BLaER1 (cell line): ENCODE measurements around the gene LGR6.
"Not testable (repeated sequence)": the region's sequence is repeated elsewhere in the genome, so short reads cannot be mapped to it uniquely, and the experiment has no call there.

Experiments used
- H3K27ac ChIP-seq: shearing (Covaris generic); formaldehyde crosslinking; 2 replicates; pipeline ENCODE4 v1.8.1; 2022
- H3K27me3 ChIP-seq: shearing (Covaris generic); formaldehyde crosslinking; 2 replicates; pipeline ENCODE4 v1.8.1; 2022
- H3K36me3 ChIP-seq: shearing (Covaris generic); formaldehyde crosslinking; 2 replicates; pipeline ENCODE4 v1.8.1; 2022
- H3K4me1 ChIP-seq: shearing (Covaris generic); formaldehyde crosslinking; 2 replicates; pipeline ENCODE4 v1.8.1; 2022
- H3K4me2 ChIP-seq: shearing (Covaris generic); formaldehyde crosslinking; 2 replicates; pipeline ENCODE4 v1.8.1; 2022
- H3K4me3 ChIP-seq: shearing (Covaris generic); formaldehyde crosslinking; 2 replicates; pipeline ENCODE4 v1.8.1; 2022
- H3K9ac ChIP-seq: shearing (Covaris generic); formaldehyde crosslinking; 2 replicates; pipeline ENCODE4 v1.8.1; 2022
- H3K9me3 ChIP-seq: shearing (Covaris generic); formaldehyde crosslinking; 2 replicates; pipeline ENCODE4 v1.8.1; 2022
- H4K20me1 ChIP-seq: shearing (Covaris generic); formaldehyde crosslinking; 2 replicates; pipeline ENCODE4 v1.8.1; 2022
- Cebpa-rat ChIP-seq: shearing (Covaris generic); IDR thresholded peaks from 2 replicates; pipeline ENCODE4 v1.8.1; 2022

LGR6 gene

DNA sequence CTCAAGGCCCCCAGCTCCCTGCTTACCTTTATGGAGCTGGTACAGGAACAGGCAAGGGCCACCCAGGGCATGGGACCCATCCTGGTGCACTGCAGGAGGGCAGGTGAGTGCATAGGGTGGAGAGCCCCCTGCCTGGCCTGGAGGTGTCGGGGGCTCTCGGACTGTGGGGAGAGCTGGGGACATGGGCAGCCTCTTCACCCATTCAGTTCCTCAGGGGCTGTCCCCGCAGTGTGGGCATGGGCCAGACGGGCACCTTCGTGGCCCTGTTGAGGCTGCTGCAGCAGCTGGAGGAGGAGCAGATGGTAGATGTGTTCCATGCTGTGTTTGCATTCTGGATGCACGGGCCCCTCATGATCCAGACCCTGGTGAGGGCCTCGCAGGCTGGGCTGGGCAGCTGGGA is 7.3 kb upstream of the LGR6 start:
- Histone ChIP-seq H3K9ac (no peak overlapping the region), H3K4me1 (0 out of 2 replicates have a peak, but pooled peaks cover 8% of the 10 kb centered on the region), H3K9me3 (no peaks in the 10 kb centered on the region), H3K36me3 (no peaks in the 10 kb centered on the region), H3K4me3 (no peak overlapping the region), H3K27ac (no peak overlapping the region), H3K27me3 (0 out of 2 replicates have a peak, but pooled peaks cover 1% of the 10 kb centered on the region), H4K20me1 (no peaks in the 10 kb centered on the region), H3K4me2 (no peak overlapping the region)
- no peak for TF ChIP-seq Cebpa-rat

- H3K4me3 ChIP-seq: no peak overlapping the region
- H4K20me1 ChIP-seq: no peaks in the 10 kb centered on the region
- no peaks in the 10 kb centered on the region for H3K36me3 ChIP-seq
- H3K27ac ChIP-seq: no peak overlapping the region
- H3K9ac ChIP-seq: 0 out of 2 replicates have a peak overlapping the region, but pooled peaks have one; percentile 15
- H3K9me3 ChIP-seq: no peaks in the 10 kb centered on the region
- H3K4me2 ChIP-seq: no peak overlapping the region
- no peaks in the 10 kb centered on the region for H3K27me3 ChIP-seq
- peaks cover 8% of the 10 kb centered on the region; the same call in 1 of the 2 replicates for H3K4me1 ChIP-seq
- TF ChIP-seq Cebpa-rat: no peak
These were observed 6.4 kb upstream of the LGR6 start for GRCh38 chr1:202187041-202187671.

GRCh38 chr1:202187697-202188407 is 5.7 kb upstream of the LGR6 start:
- Histone ChIP-seq H3K9me3 (no peaks in the 10 kb centered on the region), H3K9ac (no peak overlapping the region), H3K27me3 (no peaks in the 10 kb centered on the region), H3K4me1 (peaks cover 15% of the 10 kb centered on the region), H3K4me2 (no peak overlapping the region), H3K36me3 (no peaks in the 10 kb centered on the region), H3K27ac (no peak overlapping the region), H4K20me1 (no peaks in the 10 kb centered on the region), H3K4me3 (no peak overlapping the region)
- TF ChIP-seq Cebpa-rat: no peak

DNA sequence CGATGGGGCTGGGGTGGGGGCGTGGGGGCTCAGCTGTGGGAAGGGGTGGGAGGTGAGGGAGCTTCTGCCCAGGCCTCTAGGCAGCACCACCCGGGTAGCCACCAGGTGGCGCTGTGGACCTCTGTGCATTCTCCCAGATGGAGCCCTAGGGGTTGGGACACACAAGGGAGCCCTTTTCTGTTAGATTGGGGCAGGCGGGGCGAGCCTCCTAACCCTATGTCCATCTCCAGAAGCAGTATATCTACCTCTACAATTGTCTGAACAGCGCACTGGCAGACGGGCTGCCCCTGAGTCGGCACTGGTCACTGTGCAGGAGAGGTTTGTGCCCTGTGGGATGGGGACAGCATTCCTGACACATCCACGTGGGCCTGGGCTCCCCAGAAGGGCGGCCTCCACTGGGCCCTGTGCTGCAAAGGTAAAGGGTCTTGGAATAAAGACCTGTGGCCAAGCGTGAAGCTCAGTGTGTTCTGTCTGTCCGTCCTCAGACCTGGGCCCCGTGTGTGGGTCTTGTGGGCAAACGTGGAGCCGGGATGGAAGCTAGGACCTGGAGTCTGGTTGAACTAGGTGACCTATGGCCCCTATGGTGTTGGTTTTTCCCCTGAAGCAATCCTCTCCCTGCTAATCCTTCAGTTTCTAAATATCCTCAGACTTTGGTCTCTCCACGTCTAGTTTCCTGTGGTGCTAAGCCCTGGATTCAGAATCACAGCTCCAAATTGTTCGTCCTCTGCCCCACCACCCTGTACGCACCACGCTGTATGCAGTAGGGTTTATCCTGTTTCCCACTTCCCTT is 4.4 kb upstream of the LGR6 start:
- no peaks in the 10 kb centered on the region for H3K27me3 ChIP-seq
- no peak overlapping the region for H3K4me3 ChIP-seq
- no peaks in the 10 kb centered on the region for H3K9me3 ChIP-seq
- no peak for TF ChIP-seq Cebpa-rat
- no peak overlapping the region for H3K9ac ChIP-seq
- peaks cover 27% of the 10 kb centered on the region for H3K4me1 ChIP-seq
- H3K27ac ChIP-seq: no peak overlapping the region
- no peaks in the 10 kb centered on the region for H4K20me1 ChIP-seq
- H3K4me2 ChIP-seq: no peak overlapping the region
- no peaks in the 10 kb centered on the region for H3K36me3 ChIP-seq

- Histone ChIP-seq H3K4me1 (peaks cover 33% of the 10 kb centered on the region), H4K20me1 (no peaks in the 10 kb centered on the region; the same call in 1 of the 2 replicates), H3K27me3 (no peaks in the 10 kb centered on the region), H3K4me2 (no peak overlapping the region), H3K9me3 (no peaks in the 10 kb centered on the region), H3K27ac (no peak overlapping the region), H3K9ac (no peak overlapping the region), H3K36me3 (no peaks in the 10 kb centered on the region), H3K4me3 (no peak overlapping the region)
- no peak for TF ChIP-seq Cebpa-rat
These were observed 3.5 kb upstream of the LGR6 start for GRCh38 chr1:202189918-202190715.

DNA sequence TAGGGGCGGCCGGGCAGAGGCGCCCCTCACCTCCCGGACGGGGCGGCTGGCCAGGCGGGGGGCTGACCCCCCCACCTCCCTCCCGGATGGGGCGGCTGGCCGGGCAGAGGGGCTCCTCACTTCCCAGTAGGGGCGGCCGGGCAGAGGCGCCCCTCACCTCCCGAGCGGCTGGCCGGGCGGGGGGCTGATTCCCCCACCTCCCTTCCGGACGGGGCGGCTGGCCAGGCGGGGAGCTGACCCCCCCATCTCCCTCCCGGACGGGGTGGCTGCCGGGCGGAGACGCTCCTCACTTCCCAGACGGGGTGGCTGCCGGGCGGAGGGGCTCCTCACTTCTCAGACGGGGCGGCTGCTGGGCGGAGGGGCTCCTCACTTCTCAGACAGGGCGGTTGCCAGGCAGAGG is 2.2 kb upstream of the LGR6 start:
- H3K4me3 ChIP-seq, H3K27ac ChIP-seq, H3K9me3 ChIP-seq, H4K20me1 ChIP-seq, H3K9ac ChIP-seq, H3K4me2 ChIP-seq, H3K27me3 ChIP-seq, H3K36me3 ChIP-seq: not testable (repeated sequence)
- peaks cover 46% of the 10 kb centered on the region for H3K4me1 ChIP-seq

GRCh38 chr1:202192770-202193613 is 607 bp upstream of the LGR6 start:
- no peak for TF ChIP-seq Cebpa-rat
- peak overlapping the region; percentile 84 for H3K9ac ChIP-seq
- peak overlapping the region; percentile 97 for H3K4me2 ChIP-seq
- H3K27me3 ChIP-seq: no peaks in the 10 kb centered on the region
- peak overlapping the region; percentile 81 for H3K4me3 ChIP-seq
- no peaks in the 10 kb centered on the region for H3K9me3 ChIP-seq
- H3K4me1 ChIP-seq: peaks cover 60% of the 10 kb centered on the region
- no peaks in the 10 kb centered on the region; the same call in 1 of the 2 replicates for H4K20me1 ChIP-seq
- H3K27ac ChIP-seq: peak overlapping the region; percentile 88
- 0 out of 2 replicates have a peak, but pooled peaks cover 4% of the 10 kb centered on the region for H3K36me3 ChIP-seq

GRCh38 chr1:202194328-202194648 is 689 bp downstream of the LGR6 start:
- peaks cover 67% of the 10 kb centered on the region for H3K4me1 ChIP-seq
- 0 out of 2 replicates have a peak, but pooled peaks cover 4% of the 10 kb centered on the region for H3K36me3 ChIP-seq
- no peaks in the 10 kb centered on the region for H3K27me3 ChIP-seq
- H3K9ac ChIP-seq: peak overlapping the region; percentile 84
- peak overlapping the region; percentile 88 for H3K27ac ChIP-seq
- H3K4me2 ChIP-seq: peak overlapping the region; percentile 97
- H3K4me3 ChIP-seq: peak overlapping the region; percentile 81
- H4K20me1 ChIP-seq: no peaks in the 10 kb centered on the region; the same call in 1 of the 2 replicates
- no peaks in the 10 kb centered on the region for H3K9me3 ChIP-seq
- no peak for TF ChIP-seq Cebpa-rat
